Ascending aorta (tissue), 2 donors: ENCODE results near the gene WDR43. TPM values are rescaled to one million over a fixed set of nuclear protein-coding genes. Genes with fewer than 3 reads are reported as not detected.

ENCODE experiments used
- DNase-seq, 2 donors: peaks; one replicate each; pipeline ENCODE4 v3.0.0-alpha.2; 2019; ENCODE audit warnings: low spot score in 2 of 2
- H3K27ac ChIP-seq, 2 donors: fragments of 200-600 bp; sonication (generic); one replicate each; pipeline ENCODE4 v1.5.1; 2016 to 2017; ENCODE audit warnings: mild to moderate bottlenecking in 1 of 2
- H3K27me3 ChIP-seq: fragments of 200-600 bp; sonication (generic); one replicate; pipeline ENCODE4 v1.5.1; 2017
- H3K36me3 ChIP-seq, 2 donors: fragments of 200-600 bp; sonication (generic); one replicate each; pipeline ENCODE4 v1.5.1; 2016
- H3K4me1 ChIP-seq, 2 donors: fragments of 200-600 bp; sonication (generic); one replicate each; pipeline ENCODE4 v1.5.1; 2016 to 2017; ENCODE audit warnings: mild to moderate bottlenecking in 1 of 2
- H3K4me3 ChIP-seq, 2 donors: fragments of 200-600 bp; sonication (generic); one replicate each; pipeline ENCODE4 v1.5.1; 2016 to 2017; ENCODE audit warnings: mild to moderate bottlenecking in 1 of 2
- H3K9me3 ChIP-seq, 2 donors: fragments of 200-600 bp; sonication (generic); one replicate each; pipeline ENCODE4 v1.5.1; 2016
- CTCF ChIP-seq, 3 experiments: fragments of 200-600 bp in 2 of 3; fragments of 450-650 bp in 1 of 3; sonication (generic) in 2 of 3; IDR thresholded peaks; one replicate each; pipeline ENCODE4 v1.5.1; 2016 to 2019; ENCODE audit warnings: antibody characterized with exemption in 3 of 3, mild to moderate bottlenecking in 1 of 3, moderate library complexity in 1 of 3
- intact Hi-C: fragments of 100-400 bp; cut with DNase I; formaldehyde crosslinking; loops from one replicate; pipeline ENCODE4 v1.15.1; 2023
- total RNA-seq: library from RNA; depleted of rRNA; stranded (reverse); fragments of >200 nt; gene quantifications from one replicate; pipeline ENCODE4 v1.1.0, GENCODE V29; 2016

The WDR43 gene
- total RNA-seq, 1 donor from 2014 or later = 21.5 TPM

GRCh38 chr2:28979041-28979440 lies 84.6 kb downstream of the WDR43 start:
- intact Hi-C loops = no loop called here
- Histone ChIP-seq H3K36me3 (no peaks in the 10 kb centered on the region), H3K27ac (no peak overlapping the region), H3K4me1 (no peaks in the 10 kb centered on the region), H3K27me3 (no peaks in the 10 kb centered on the region), H3K9me3 (no peaks in the 10 kb centered on the region), H3K4me3 (no peak overlapping the region)
- TF ChIP-seq CTCF (IDR thresholded peaks at IDR 0.05) = no peak
- DNase-seq = no peak

GRCh38 chr2:28979576-28980366 lies 85.3 kb downstream of the WDR43 start:
- no peak overlapping the region for H3K27ac ChIP-seq
- no peaks in the 10 kb centered on the region for H3K4me1 ChIP-seq
- H3K9me3 ChIP-seq = no peaks in the 10 kb centered on the region
- no peak overlapping the region for H3K4me3 ChIP-seq
- no peaks in the 10 kb centered on the region for H3K27me3 ChIP-seq
- no peak for DNase-seq
- TF ChIP-seq CTCF (IDR thresholded peaks at IDR 0.05) = no peak
- H3K36me3 ChIP-seq = no peaks in the 10 kb centered on the region
- intact Hi-C loops = no loop called here

- Histone ChIP-seq H3K4me3 (no peak overlapping the region), H3K27me3 (no peaks in the 10 kb centered on the region), H3K4me1 (no peaks in the 10 kb centered on the region), H3K36me3 (no peaks in the 10 kb centered on the region), H3K9me3 (no peaks in the 10 kb centered on the region), H3K27ac (no peak overlapping the region)
- no peak for TF ChIP-seq CTCF (IDR thresholded peaks at IDR 0.05)
- no peak for DNase-seq
- intact Hi-C loops = no loop called here
Measured at GRCh38 chr2:28980368-28981015, 86.0 kb downstream of the WDR43 start.

- H3K4me1 ChIP-seq = no peaks in the 10 kb centered on the region
- H3K27ac ChIP-seq = no peak within 1 kb of the TSS
- H3K36me3 ChIP-seq = no peaks in the 10 kb centered on the region
- no peak for TF ChIP-seq CTCF (IDR thresholded peaks at IDR 0.05)
- H3K9me3 ChIP-seq = no peaks in the 10 kb centered on the region
- no peaks in the 10 kb centered on the region for H3K27me3 ChIP-seq
- intact Hi-C loops = no loop called here
- no peak for DNase-seq
- no peak within 1 kb of the TSS for H3K4me3 ChIP-seq
Measured at GRCh38 chr2:28981016-28981441, 86.6 kb downstream of the WDR43 start, which contains the start of gene TOGARAM2. Gene TOGARAM2 (plus strand): TSS chr2:28981298. CDS start chr2:28994835, 13,537 bp downstream.

- no peak overlapping the region for H3K4me3 ChIP-seq
- intact Hi-C loops = no loop called here
- no peaks in the 10 kb centered on the region for H3K36me3 ChIP-seq
- no peaks in the 10 kb centered on the region for H3K27me3 ChIP-seq
- H3K9me3 ChIP-seq = no peaks in the 10 kb centered on the region
- no peak overlapping the region for H3K27ac ChIP-seq
- no peaks in the 10 kb centered on the region for H3K4me1 ChIP-seq
- DNase-seq = no peak
- TF ChIP-seq CTCF (IDR thresholded peaks at IDR 0.05) = no peak
Measured at GRCh38 chr2:28981620-28982376, 87.3 kb downstream of the WDR43 start.
